Prostate gland (tissue), 2 donors: ENCODE measurements around the gene RCAN2.

ENCODE experiments used
- CTCF ChIP-seq, 4 experiments: fragments of 200-600 bp in 2 of 4; fragments of 450-650 bp in 2 of 4; sonication (generic) in 2 of 4; IDR thresholded peaks; 1 replicate in 3 of 4; 2 replicates in 1 of 4; pipeline ENCODE4 v1.5.1; 2016 to 2019; ENCODE audit warnings: antibody characterized with exemption in 4 of 4, mild to moderate bottlenecking in 2 of 4, moderate library complexity in 2 of 4
- POLR2A ChIP-seq: fragments of 450-650 bp; IDR thresholded peaks from one replicate; pipeline ENCODE4 v1.6.1; 2016; ENCODE audit warnings: antibody characterized with exemption, mild to moderate bottlenecking

DNA sequence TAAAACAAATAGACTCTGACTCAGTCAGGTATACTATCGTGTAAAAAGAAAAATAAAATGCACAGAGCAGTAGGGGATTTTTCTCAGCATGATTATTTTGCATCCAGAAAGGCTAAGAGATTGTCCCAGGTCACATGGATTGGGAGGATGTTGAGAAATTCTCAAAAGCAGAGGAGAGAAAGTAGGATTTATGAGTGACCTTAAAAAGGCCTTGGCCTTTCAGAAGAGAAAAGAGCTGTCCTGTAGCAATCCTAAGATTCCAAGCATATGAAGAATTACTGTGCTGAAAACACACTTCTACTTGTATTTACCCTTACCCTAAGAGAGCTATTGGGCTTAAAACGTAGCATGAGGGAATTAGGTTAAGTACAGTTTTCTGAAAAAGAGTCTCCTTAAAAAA lies 170.7 kb downstream of the RCAN2 start:
- TF ChIP-seq CTCF (IDR thresholded peaks at IDR 0.05): no peak
- TF ChIP-seq POLR2A: no peak
